Activated naive CD8-positive, alpha-beta T cell (primary cell): ENCODE measurements around the gene FYB1.

Source experiments
- H3K27ac Mint-ChIP-seq: one replicate; pipeline ENCODE4 v1.8.0; 2021; ENCODE audit warnings: mixed read lengths
- H3K27me3 Mint-ChIP-seq: one replicate; pipeline ENCODE4 v1.8.0; 2021; ENCODE audit warnings: mixed read lengths
- H3K36me3 Mint-ChIP-seq: one replicate; pipeline ENCODE4 v1.8.0; 2021; ENCODE audit warnings: mixed read lengths
- H3K4me1 Mint-ChIP-seq: one replicate; pipeline ENCODE4 v1.8.0; 2021; ENCODE audit warnings: low read depth, mixed read lengths
- H3K4me3 Mint-ChIP-seq: one replicate; pipeline ENCODE4 v1.8.0; 2021; ENCODE audit warnings: mild to moderate bottlenecking, mixed read lengths
- H3K9me3 Mint-ChIP-seq: one replicate; pipeline ENCODE4 v1.8.0; 2021; ENCODE audit warnings: low read depth, mixed read lengths

The FYB1 gene

DNA sequence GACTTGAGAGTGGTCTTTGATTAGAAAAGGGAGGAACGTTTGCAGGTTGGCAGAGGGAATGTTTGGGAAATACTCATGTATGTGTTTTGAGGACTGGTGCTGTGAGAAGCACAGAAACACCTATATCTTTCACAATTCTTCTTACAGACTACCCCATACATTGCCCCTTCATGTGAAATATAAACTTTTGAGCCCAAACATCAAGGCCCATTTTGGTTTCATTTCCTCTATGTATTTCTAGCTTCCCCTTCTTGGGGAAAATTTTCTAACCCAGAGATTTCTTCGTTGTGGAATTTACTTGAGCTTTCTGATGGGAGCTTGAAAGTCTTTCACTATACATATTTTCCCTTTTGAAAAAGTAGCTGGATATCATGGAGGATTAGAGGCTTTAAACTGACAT lies 67.6 kb downstream of the FYB1 start:
- no peaks in the 10 kb centered on the region for H3K27me3 Mint-ChIP-seq
- peak overlapping the region; percentile 89 for H3K27ac Mint-ChIP-seq
- peaks cover 82% of the 10 kb centered on the region for H3K4me1 Mint-ChIP-seq
- H3K36me3 Mint-ChIP-seq: peaks cover 19% of the 10 kb centered on the region
- no peaks in the 10 kb centered on the region for H3K9me3 Mint-ChIP-seq
- peak overlapping the region; percentile 46 for H3K4me3 Mint-ChIP-seq

DNA sequence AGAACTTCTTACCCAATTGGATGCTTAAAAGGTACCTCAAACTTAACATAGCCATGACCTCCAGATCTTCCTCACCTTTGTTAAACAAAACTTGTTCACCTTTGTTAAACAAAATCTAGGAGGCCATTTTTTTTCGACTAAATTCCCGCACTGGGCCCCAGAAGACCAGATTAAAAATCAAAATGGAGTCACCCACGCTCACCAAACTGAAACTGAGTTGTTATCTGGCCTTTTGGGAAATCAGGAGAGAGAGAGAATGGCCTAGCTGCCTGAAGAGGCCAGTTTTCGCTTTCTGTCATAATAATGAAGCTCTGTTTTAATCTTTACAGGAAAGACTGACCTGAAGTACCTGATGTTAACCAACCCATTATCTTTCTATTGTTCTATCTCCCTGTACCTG lies 69.4 kb downstream of the FYB1 start:
- H3K27me3 Mint-ChIP-seq: no peaks in the 10 kb centered on the region
- no peaks in the 10 kb centered on the region for H3K9me3 Mint-ChIP-seq
- H3K4me3 Mint-ChIP-seq: no peak overlapping the region
- peaks cover 76% of the 10 kb centered on the region for H3K4me1 Mint-ChIP-seq
- peak overlapping the region; percentile 89 for H3K27ac Mint-ChIP-seq
- H3K36me3 Mint-ChIP-seq: peaks cover 19% of the 10 kb centered on the region

DNA sequence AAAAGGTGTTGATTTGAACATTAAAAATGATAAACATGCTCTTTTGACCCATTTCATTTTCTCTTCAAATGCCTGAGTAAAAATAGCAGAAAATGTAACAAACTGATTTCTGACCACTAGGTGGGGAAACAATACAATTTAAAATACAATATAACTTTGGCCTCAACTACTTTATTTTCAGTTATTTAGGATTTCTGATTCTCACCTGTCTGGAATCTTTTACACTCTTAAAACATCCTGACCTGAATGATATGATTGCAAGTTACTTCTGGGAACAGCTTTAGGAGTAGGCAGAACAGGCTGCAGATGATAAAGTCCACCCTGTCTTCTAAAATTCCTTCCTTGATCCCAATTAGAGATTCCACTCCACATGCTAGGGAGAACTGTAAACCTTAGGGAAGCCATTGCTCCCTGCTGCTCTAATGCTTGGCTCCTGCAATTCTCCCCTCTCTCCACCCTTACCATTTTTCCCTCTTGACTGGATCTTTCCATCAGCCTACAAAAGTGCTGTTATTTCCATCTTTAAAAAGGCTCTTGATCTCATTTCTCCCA lies 70.3 kb downstream of the FYB1 start:
- H3K9me3 Mint-ChIP-seq: no peaks in the 10 kb centered on the region
- no peaks in the 10 kb centered on the region for H3K27me3 Mint-ChIP-seq
- H3K36me3 Mint-ChIP-seq: peaks cover 19% of the 10 kb centered on the region
- peaks cover 77% of the 10 kb centered on the region for H3K4me1 Mint-ChIP-seq
- no peak overlapping the region for H3K4me3 Mint-ChIP-seq
- peak overlapping the region; percentile 89 for H3K27ac Mint-ChIP-seq

DNA sequence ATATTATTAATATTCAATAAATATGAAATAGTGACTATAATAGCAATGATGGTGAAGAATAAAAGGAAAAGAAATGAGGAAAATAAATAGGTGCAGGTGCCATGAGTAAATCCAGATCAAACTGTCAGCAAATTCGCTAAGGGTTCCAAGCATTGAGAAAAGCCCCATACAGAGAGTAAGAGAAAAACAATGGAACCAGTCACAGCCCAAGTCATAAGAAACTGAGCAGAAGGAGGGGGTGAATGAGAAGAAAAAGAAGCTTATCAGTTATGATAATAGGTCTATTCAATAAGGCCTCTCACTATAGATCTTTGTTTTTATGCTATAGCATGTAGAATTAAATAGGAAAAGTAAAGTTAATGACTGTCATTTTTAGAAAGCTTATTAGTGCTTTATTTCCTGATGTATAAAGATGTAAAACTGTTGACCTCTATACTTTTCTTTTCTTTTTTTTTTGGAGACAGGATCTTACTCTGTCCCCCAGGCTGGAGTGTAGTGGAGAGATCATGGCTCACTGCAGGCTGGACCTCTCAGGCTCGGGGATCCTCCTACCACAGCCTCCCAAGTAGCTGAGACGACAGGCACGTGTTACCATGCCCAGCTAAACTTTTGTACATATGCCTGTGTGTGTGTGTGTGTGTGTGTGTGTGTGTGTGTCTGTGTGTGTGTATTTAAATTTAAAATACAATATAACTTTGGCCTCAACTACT lies 72.4 kb downstream of the FYB1 start:
- Mint-ChIP-seq H3K9me3 (no peaks in the 10 kb centered on the region), H3K4me1 (peaks cover 58% of the 10 kb centered on the region), H3K27me3 (no peaks in the 10 kb centered on the region), H3K27ac (peak overlapping the region; percentile 64), H3K36me3 (peaks cover 14% of the 10 kb centered on the region), H3K4me3 (no peak overlapping the region)

DNA sequence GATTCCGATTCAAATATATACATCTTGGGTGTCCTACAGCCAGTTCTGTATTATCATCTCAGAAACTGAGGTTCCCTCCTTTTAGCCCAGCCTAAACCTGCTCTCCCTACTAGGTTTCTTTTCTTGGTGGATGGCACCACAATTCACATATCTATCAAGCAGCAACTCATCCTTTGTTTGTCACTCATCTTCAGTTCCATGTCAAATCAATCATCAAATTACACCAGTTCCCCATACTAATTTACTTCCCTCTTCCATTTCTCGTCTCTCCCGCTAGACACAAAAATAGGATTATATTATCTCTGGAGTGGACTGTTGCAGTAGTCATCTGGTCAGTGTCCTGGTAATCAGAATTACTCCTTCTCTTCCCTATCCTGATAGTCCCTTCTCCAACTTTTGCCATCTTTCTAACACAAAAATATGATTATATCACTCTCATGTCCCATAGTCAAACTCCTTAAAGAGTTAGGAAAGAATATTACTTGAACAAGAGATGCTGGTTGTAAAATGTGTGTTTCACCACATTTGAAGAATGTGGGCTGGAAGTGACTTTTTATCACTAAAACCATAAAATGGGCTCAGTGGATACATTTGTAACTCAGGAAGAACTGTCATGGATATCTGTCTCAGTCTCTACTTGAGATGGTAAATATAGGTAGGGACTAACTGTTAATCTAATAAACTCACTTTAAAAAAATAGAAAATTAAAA lies 76.1 kb downstream of the FYB1 start:
- Mint-ChIP-seq H3K4me3 (no peak overlapping the region), H3K4me1 (peaks cover 46% of the 10 kb centered on the region), H3K9me3 (no peaks in the 10 kb centered on the region)

DNA sequence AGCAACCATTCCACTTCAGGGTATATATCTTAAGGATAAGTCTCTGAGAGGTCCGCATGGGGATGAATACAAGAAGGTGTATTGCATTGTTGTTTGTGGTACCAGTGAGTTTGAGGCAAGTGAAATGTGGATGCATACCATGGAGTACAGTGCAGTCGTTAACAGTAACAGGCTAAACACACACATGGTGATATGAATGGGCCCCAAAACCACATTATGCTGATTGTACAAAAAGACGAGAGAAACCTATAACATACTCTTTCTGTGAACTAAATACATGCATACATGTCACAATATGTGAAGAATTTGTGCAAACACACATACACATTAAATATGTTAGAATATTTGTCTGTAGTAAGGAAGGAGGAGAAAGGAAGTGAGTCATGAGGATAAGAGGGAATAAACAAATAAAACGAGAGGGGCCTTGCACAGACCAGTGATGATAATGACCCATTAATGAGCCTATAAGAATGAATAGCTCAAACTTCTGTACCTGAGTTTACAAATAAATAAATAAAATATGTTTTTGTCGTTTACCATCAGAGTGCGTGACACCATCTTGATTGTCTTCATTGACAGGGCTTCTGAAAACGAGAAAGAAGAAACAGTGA lies 78.7 kb downstream of the FYB1 start:
- Mint-ChIP-seq H3K27ac (peak overlapping the region; percentile 90), H3K27me3 (no peaks in the 10 kb centered on the region), H3K36me3 (peaks cover 4% of the 10 kb centered on the region), H3K9me3 (no peaks in the 10 kb centered on the region), H3K4me1 (peaks cover 49% of the 10 kb centered on the region), H3K4me3 (no peak overlapping the region)

More for the DNA sequence above, 76.1 kb downstream of the FYB1 start:
- no peak overlapping the region for H3K27ac Mint-ChIP-seq
- H3K27me3 Mint-ChIP-seq: no peaks in the 10 kb centered on the region
- H3K36me3 Mint-ChIP-seq: peaks cover 4% of the 10 kb centered on the region

DNA sequence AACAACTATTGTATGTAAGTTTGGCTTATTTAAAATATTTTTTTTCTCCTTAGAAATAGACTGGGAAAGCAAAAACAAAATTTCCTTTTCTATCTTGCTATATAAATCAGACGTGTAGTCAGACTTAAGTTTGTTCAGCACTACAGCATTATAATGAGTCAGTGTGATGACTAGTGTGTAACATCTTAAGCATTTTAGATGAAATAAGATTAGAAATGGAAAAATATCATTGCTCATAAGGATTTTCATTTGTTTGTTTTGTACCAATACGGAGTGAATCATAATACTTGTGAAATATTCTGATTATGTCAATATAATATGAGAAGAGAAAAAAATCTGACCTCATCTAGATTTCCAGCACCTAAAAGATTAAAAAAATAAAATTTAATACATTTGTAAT lies 80.5 kb downstream of the FYB1 start:
- Mint-ChIP-seq H3K9me3 (no peaks in the 10 kb centered on the region), H3K36me3 (peaks cover 7% of the 10 kb centered on the region), H3K27ac (peak overlapping the region; percentile 72), H3K27me3 (no peaks in the 10 kb centered on the region), H3K4me3 (no peak overlapping the region), H3K4me1 (peaks cover 39% of the 10 kb centered on the region)

DNA sequence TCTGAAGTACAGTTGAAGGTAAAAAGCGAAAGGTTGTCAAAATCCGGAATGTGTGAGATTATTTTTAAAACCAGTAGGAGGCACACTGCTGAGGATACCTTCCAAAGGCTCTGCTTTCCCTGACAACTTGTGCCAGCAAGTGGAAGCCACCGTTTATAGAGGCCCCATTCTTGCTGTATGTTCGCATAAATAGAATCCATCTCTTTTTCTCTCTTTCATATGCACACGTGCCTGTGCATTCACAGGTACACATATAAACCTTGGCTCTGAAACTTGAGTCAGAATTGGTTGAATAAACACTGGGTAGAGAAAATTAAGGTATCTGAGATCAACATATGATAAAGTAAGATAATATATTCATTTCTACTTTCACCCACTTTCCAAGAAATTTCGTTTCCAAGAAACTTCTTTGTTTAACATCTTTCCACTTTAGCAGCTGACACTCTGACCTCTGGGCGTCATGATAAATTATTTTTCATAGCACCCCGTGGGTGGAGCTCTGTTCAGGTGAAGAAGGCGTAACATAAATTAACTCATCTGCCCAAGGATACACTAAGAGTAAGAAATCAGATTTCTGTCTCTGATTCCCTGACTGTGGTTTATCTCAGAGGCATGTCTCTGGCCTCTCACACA lies 81.4 kb downstream of the FYB1 start:
- H3K4me1 Mint-ChIP-seq: peaks cover 44% of the 10 kb centered on the region
- no peaks in the 10 kb centered on the region for H3K27me3 Mint-ChIP-seq
- no peaks in the 10 kb centered on the region for H3K9me3 Mint-ChIP-seq
- peak overlapping the region; percentile 86 for H3K27ac Mint-ChIP-seq
- no peak overlapping the region for H3K4me3 Mint-ChIP-seq
- peaks cover 10% of the 10 kb centered on the region for H3K36me3 Mint-ChIP-seq

DNA sequence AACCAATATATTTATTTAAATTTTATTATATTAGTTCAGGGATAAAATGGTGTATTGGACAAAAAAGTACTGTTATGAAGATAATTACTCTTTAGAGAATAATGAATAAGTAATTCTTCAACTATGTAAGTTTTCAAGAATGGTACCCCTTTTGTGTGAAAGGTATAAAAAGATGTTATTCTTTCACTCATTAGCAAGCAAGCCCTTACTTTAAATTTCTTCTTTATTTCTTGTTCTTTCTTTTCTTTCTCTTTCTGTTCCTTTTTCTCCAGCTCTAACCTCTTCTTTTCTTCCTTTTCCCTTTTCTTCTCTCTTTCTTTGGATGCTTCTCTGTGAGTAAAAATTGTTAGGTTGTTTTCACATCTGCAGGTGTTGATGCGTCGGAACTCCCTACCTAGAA lies 82.0 kb downstream of the FYB1 start:
- peaks cover 10% of the 10 kb centered on the region for H3K36me3 Mint-ChIP-seq
- H3K4me3 Mint-ChIP-seq: no peak overlapping the region
- peaks cover 46% of the 10 kb centered on the region for H3K4me1 Mint-ChIP-seq
- H3K9me3 Mint-ChIP-seq: no peaks in the 10 kb centered on the region
- peak overlapping the region; percentile 86 for H3K27ac Mint-ChIP-seq
- no peaks in the 10 kb centered on the region for H3K27me3 Mint-ChIP-seq

DNA sequence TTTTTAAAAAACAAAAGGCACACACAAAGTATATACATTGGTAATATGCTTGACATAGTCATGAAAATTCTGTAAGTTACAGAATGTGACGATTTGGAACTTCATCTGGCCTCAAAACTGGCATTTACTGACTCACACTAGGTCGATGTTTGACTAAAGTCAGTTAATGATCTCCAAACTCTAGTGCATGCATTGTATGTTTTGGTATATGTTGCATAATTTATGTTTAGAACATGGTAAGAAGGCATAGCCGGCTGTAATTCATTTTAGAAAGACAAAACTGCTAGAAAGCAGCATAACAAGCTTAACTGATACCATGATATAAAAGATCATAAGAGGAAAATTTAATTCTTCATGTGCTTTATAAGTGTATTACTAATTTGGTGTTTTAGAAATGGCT lies 86.6 kb downstream of the FYB1 start:
- Mint-ChIP-seq H3K36me3 (peaks cover 11% of the 10 kb centered on the region), H3K4me3 (no peak overlapping the region), H3K27ac (peak overlapping the region; percentile 86), H3K9me3 (no peaks in the 10 kb centered on the region), H3K4me1 (peaks cover 49% of the 10 kb centered on the region), H3K27me3 (no peaks in the 10 kb centered on the region)

DNA sequence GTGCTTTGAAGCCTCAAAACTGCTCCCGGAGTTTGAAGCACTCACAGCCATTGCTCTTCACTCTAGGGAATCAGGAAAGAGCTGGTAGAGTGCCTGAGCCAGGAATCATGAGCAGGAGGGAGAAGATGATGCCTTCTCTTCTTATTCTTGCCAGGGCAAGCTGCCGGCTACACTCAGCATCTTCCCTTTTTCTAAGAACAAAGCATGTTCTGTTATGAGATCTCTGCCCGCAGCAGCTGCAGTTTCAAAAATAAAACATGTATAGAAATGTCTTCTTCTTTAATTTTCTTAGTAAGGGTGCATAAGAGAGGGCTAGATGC lies 87.3 kb downstream of the FYB1 start:
- no peaks in the 10 kb centered on the region for H3K9me3 Mint-ChIP-seq
- H3K27ac Mint-ChIP-seq: peak overlapping the region; percentile 85
- peaks cover 47% of the 10 kb centered on the region for H3K4me1 Mint-ChIP-seq
- peaks cover 11% of the 10 kb centered on the region for H3K36me3 Mint-ChIP-seq
- no peak overlapping the region for H3K4me3 Mint-ChIP-seq
- H3K27me3 Mint-ChIP-seq: no peaks in the 10 kb centered on the region

DNA sequence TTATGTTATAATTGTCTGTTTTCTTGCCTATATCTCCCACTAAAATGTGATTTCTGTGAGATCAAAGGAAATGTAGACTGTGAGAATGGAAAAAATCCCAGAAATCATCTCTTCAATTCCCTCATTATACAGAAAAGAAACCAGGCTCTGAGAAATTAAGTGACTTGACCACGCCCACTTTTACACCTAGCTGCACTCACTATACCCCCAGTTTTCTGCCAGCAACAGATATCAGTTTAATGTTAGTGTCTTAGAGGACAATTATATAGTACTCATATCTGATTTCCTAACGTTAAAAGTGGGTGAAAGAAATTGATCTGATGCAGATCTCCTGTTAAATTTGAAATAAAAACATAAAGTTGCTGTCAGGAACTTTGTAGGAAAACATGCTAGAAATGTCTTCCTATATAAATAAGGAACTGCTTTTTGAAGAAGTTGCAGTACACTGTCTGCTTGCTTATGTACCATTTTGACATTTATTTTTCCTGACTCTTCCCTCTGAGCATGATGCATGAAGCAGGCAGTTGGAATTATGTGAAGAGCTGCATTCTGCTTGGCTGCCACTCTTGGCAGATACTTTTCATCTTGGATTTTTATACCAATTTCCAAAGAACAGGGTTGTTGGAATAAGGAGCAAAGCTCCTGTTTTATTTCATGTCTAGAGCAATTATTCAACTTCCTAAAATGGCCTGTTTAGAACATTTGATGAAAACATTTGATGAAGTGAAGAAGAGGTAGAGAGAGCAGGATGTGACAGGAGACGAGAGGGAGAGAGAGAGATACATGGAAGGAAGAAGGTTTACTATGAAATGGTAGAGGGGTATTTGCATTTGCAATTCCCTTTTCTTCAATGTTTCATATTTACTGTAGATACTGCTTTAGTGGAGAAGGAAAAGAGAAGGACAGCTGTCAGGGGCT lies 87.9 kb downstream of the FYB1 start:
- Mint-ChIP-seq H3K27ac (peak overlapping the region; percentile 85), H3K4me1 (peaks cover 42% of the 10 kb centered on the region), H3K27me3 (no peaks in the 10 kb centered on the region)

DNA sequence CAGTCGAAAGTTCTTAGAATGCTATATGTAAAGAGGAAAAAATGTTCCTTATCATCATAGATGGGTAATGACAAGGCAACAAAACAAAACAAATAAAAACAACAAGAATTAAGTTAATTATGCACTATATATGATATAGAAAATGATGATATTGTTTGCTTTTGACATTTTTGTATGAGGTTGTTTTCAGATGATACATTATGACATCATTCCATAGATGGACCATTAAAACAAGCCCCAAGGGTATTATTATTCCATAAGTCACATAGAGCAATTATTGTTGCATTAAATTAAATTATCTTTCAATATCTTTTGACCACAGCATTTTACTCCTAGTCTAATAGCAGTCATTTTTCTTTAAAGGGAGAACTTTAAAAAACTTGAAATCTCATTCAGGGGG lies 88.6 kb downstream of the FYB1 start:
- Mint-ChIP-seq H3K27me3 (no peaks in the 10 kb centered on the region), H3K4me3 (no peak overlapping the region), H3K9me3 (no peaks in the 10 kb centered on the region), H3K36me3 (peaks cover 11% of the 10 kb centered on the region), H3K4me1 (peaks cover 45% of the 10 kb centered on the region), H3K27ac (peak overlapping the region; percentile 85)

More for the DNA sequence above, 87.9 kb downstream of the FYB1 start:
- Mint-ChIP-seq H3K9me3 (no peaks in the 10 kb centered on the region), H3K4me3 (no peak overlapping the region), H3K36me3 (peaks cover 11% of the 10 kb centered on the region)

DNA sequence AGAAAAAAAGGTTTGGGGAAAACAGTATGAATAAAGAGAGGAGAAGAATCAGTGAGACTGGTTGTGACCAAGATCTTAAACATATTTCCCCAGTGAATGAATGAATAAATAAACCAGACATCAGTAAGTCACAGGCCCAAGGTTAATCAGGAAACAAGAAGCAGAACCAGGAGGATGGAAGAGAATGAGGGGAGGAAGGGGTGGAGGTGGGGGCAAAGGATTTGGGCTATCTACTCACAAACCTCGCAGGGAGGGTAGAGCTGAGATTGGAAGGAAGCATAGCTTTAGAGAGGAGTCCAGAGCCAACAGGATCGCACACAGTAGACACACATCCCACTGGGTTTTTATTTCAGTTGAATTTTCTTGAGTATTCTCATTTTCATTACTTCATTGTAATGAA lies 97.4 kb downstream of the FYB1 start:
- peaks cover 2% of the 10 kb centered on the region for H3K36me3 Mint-ChIP-seq
- no peak overlapping the region for H3K4me3 Mint-ChIP-seq
- H3K4me1 Mint-ChIP-seq: peaks cover 45% of the 10 kb centered on the region
- no peaks in the 10 kb centered on the region for H3K9me3 Mint-ChIP-seq
- peak overlapping the region; percentile 96 for H3K27ac Mint-ChIP-seq
- H3K27me3 Mint-ChIP-seq: no peaks in the 10 kb centered on the region
